ENCODE results near the gene CDK6.

DNA sequence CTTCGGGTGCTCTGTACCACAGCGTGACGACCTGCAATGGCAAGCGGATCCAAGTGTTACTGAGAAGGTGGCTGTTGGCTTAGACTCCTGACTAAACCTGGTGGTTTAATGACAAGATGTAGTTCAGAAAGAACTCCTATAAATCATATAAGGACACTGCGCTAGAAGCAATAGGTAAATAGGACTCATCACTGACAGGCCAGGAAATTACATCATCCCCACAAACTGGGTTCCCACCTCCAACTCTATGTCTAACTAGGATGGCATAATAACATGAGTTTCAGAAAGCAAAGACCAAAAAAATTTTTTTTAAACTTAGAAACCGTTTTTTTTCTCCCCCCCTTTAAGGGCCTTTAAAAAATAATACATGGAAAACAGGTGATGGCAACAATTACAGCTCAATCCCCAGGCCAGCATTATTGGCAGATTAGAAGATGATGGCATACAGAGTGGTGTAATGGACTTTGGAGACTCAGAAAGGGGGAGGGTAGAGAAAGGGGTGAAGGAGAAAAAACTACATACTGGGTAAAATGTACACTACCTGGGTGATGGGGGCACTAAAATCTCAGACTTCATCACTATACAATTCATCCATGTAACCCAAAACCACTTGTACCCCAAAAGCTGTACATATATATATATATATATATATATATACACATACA, 164.7 kb downstream of the CDK6 start:
- TF ChIP-seq CTCF (IDR thresholded peaks at IDR 0.05; ENCODE audit: borderline replicate concordance, extremely low read depth, low read length, poor library complexity, severe bottlenecking) (no peak), EZH2 (IDR thresholded peaks at IDR 0.05; ENCODE audit: borderline replicate concordance, low read depth, low read length, severe bottlenecking) (no peak)
